ENCODE data around the gene IKZF2. TPM values are rescaled to one million over a fixed set of nuclear protein-coding genes. Genes with fewer than 3 reads are reported as not detected.

The IKZF2 gene
- total and polyA plus RNA-seq, 2 experiments from 2014 or later = 2.6 to 10.1 TPM

GRCh38 chr2:213149949-213150314, 1.5 kb downstream of the IKZF2 start (continued):
- TF ChIP-seq REST (IDR thresholded peaks at IDR 0.05; ENCODE audit: unreplicated experiment) = no peak
- TF ChIP-seq EZH2 (IDR thresholded peaks at IDR 0.05; ENCODE audit: low read depth, unreplicated experiment) = no peak
- TF ChIP-seq ZNF114 (CRISPR knock-in tag; IDR thresholded peaks at IDR 0.05) = no peak
- TF ChIP-seq EZH2phosphoT487 (IDR thresholded peaks at IDR 0.05; ENCODE audit: unreplicated experiment) = no peak
- TF ChIP-seq JUNB (IDR thresholded peaks at IDR 0.05; ENCODE audit: unreplicated experiment) = no peak

DNA sequence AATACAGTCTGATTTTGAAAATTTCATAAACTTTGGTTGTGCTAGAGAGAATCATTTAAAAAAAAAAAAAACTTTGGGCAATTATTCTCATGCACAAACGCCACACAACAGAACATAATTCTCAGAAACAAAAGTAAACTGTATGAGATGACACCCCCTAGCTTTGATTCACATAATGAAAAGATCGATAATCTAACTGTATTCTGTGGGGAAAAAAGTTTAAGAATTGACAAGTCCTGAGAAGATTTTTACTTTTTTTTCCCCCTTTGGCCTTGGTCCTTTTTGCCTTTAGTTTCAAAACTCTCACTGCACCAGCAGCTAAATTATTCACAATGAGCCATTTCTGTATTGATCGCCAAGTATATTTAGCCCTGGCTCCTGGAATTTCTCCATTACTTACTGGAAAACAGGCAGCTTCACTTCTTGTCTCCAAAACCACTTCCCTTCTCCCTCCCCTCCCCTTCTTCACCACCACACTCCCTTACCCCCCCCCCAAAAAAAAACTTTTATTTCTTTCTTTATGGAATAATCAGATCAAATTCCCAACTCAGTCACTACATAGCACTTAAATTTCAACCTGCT, 2.0 kb downstream of the IKZF2 start:
- Histone ChIP-seq H3K79me2 (replicated peaks; ENCODE audit: insufficient read depth) (no peaks in the 10 kb centered on the region), H4K20me1 (replicated peaks; ENCODE audit: insufficient read depth) (no peaks in the 10 kb centered on the region), H3K27ac (ENCODE audit: low read depth) (peak overlapping the region; percentile 84), H3K4me3 (peak overlapping the region; percentile 66), H3K9me2 (ENCODE audit: insufficient read depth) (no peaks in the 10 kb centered on the region), H3K36me3 (ENCODE audit: insufficient read depth) (no peaks in the 10 kb centered on the region), H3K27me3 (ENCODE audit: insufficient read depth) (peaks cover 9% of the 10 kb centered on the region), H3F3A (replicated peaks; ENCODE audit: low read depth) (no peaks in the 10 kb centered on the region), H3K4me1 (ENCODE audit: insufficient read depth) (peaks cover 22% of the 10 kb centered on the region), H2AFZ (peak overlapping the region; percentile 60), H3K4me2 (peak overlapping the region; percentile 83)
- DNase-seq (ENCODE audit: low spot score) (no peak), ATAC-seq (no peak)
- Mint-ChIP-seq H3K4me1 (peaks cover 30% of the 10 kb centered on the region), H3K27ac (peak overlapping the region; percentile 93), H3K4me3 (peak overlapping the region; percentile 95), H3K27me3 (ENCODE audit: insufficient read depth, low read depth, poor library complexity) (peaks cover 3% of the 10 kb centered on the region), H3K36me3 (ENCODE audit: low read depth) (no peaks in the 10 kb centered on the region), H3K9me3 (no peaks in the 10 kb centered on the region)
- TF ChIP-seq, protein P1, sequence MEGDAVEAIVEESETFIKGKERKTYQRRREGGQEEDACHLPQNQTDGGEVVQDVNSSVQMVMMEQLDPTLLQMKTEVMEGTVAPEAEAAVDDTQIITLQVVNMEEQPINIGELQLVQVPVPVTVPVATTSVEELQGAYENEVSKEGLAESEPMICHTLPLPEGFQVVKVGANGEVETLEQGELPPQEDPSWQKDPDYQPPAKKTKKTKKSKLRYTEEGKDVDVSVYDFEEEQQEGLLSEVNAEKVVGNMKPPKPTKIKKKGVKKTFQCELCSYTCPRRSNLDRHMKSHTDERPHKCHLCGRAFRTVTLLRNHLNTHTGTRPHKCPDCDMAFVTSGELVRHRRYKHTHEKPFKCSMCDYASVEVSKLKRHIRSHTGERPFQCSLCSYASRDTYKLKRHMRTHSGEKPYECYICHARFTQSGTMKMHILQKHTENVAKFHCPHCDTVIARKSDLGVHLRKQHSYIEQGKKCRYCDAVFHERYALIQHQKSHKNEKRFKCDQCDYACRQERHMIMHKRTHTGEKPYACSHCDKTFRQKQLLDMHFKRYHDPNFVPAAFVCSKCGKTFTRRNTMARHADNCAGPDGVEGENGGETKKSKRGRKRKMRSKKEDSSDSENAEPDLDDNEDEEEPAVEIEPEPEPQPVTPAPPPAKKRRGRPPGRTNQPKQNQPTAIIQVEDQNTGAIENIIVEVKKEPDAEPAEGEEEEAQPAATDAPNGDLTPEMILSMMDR (conservative IDR thresholded peaks at IDR 0.05; ENCODE audit: low read depth in 2 of 2) = 0 out of 4 replicates have a peak, but pooled peaks of 1 of the 2 experiments have one; percentile 7
- no peak for TF ChIP-seq ZNF331 (CRISPR knock-in tag; IDR thresholded peaks at IDR 0.05; ENCODE audit: low read depth)
